ENCODE results near the gene KLHDC9. TPM values are rescaled to one million over a fixed set of nuclear protein-coding genes. Genes with fewer than 3 reads are reported as not detected.

Gene KLHDC9
- polyA plus RNA-seq, 2 donors: 1.8 to 2.5 TPM

GRCh38 chr1:161083748-161084596 is 14.2 kb upstream of the KLHDC9 start:
- Histone ChIP-seq H3K4me1 (ENCODE audit: control insufficient read depth in 2 of 2, insufficient read depth in 2 of 2, low read length in 1 of 2) (peaks cover 6 to 16% of the 10 kb centered on the region in 2 donors), H3K4me3 (ENCODE audit: low read depth in 1 of 2, low read length in 2 of 2) (peak overlapping the region; percentile 9 to 68), H3K27ac (ENCODE audit: low read depth in 2 of 2, low read length in 1 of 2) (peak overlapping the region; percentile 94 to 96), H3K9me3 (ENCODE audit: control insufficient read depth in 2 of 2, insufficient read depth in 1 of 2, low read depth in 1 of 2, low read length in 1 of 2) (no peaks in the 10 kb centered on the region), H3K27me3 (ENCODE audit: control insufficient read depth in 1 of 2, insufficient read depth in 2 of 2, low read length in 2 of 2) (no peaks in the 10 kb centered on the region), H3K36me3 (ENCODE audit: control insufficient read depth in 2 of 2, insufficient read depth in 2 of 2, low read length in 1 of 2) (peaks cover 0 to 7% of the 10 kb centered on the region in 2 donors)
- WGBS, 2 donors: 58 to 65% methylated on average over 10 of the region's 10 CpGs

GRCh38 chr1:161084597-161084988 is 13.6 kb upstream of the KLHDC9 start:
- Histone ChIP-seq H3K4me3 (ENCODE audit: low read depth in 1 of 2, low read length in 2 of 2) (peak overlapping the region; percentile 68 to 73), H3K27ac (ENCODE audit: low read depth in 2 of 2, low read length in 1 of 2) (peak overlapping the region; percentile 94 to 96), H3K36me3 (ENCODE audit: control insufficient read depth in 2 of 2, insufficient read depth in 2 of 2, low read length in 1 of 2) (peaks cover 0 to 4% of the 10 kb centered on the region in 2 donors), H3K27me3 (ENCODE audit: control insufficient read depth in 1 of 2, insufficient read depth in 2 of 2, low read length in 2 of 2) (no peaks in the 10 kb centered on the region), H3K4me1 (ENCODE audit: control insufficient read depth in 2 of 2, insufficient read depth in 2 of 2, low read length in 1 of 2) (peaks cover 3 to 14% of the 10 kb centered on the region in 2 donors), H3K9me3 (ENCODE audit: control insufficient read depth in 2 of 2, insufficient read depth in 1 of 2, low read depth in 1 of 2, low read length in 1 of 2) (no peaks in the 10 kb centered on the region)
- WGBS, 2 donors: 92% methylated on average over 1 of the region's 1 CpG

GRCh38 chr1:161085165-161085564 is 13.0 kb upstream of the KLHDC9 start:
- H3K27ac ChIP-seq (ENCODE audit: low read depth in 2 of 2, low read length in 1 of 2): peak overlapping the region; percentile 94 to 96
- peak overlapping the region; percentile 68 to 73 for H3K4me3 ChIP-seq (ENCODE audit: low read depth in 1 of 2, low read length in 2 of 2)
- H3K27me3 ChIP-seq (ENCODE audit: control insufficient read depth in 1 of 2, insufficient read depth in 2 of 2, low read length in 2 of 2): no peaks in the 10 kb centered on the region
- no peaks in the 10 kb centered on the region for H3K9me3 ChIP-seq (ENCODE audit: control insufficient read depth in 2 of 2, insufficient read depth in 1 of 2, low read depth in 1 of 2, low read length in 1 of 2)
- WGBS, 2 donors: 51 to 62% methylated on average over 2 of the region's 2 CpGs
- H3K4me1 ChIP-seq (ENCODE audit: control insufficient read depth in 2 of 2, insufficient read depth in 2 of 2, low read length in 1 of 2): peaks cover 0 to 13% of the 10 kb centered on the region in 2 donors
- H3K36me3 ChIP-seq (ENCODE audit: control insufficient read depth in 2 of 2, insufficient read depth in 2 of 2, low read length in 1 of 2): no peaks in the 10 kb centered on the region

- 51% methylated on average over 4 of the region's 4 CpGs for WGBS, 2 donors
- Histone ChIP-seq H3K4me3 (ENCODE audit: low read depth in 1 of 2, low read length in 2 of 2) (peak overlapping the region; percentile 68 to 73), H3K4me1 (ENCODE audit: control insufficient read depth in 2 of 2, insufficient read depth in 2 of 2, low read length in 1 of 2) (peaks cover 0 to 8% of the 10 kb centered on the region in 2 donors), H3K27me3 (ENCODE audit: control insufficient read depth in 1 of 2, insufficient read depth in 2 of 2, low read length in 2 of 2) (no peaks in the 10 kb centered on the region), H3K27ac (ENCODE audit: low read depth in 2 of 2, low read length in 1 of 2) (peak overlapping the region; percentile 94 to 96), H3K36me3 (ENCODE audit: control insufficient read depth in 2 of 2, insufficient read depth in 2 of 2, low read length in 1 of 2) (no peaks in the 10 kb centered on the region), H3K9me3 (ENCODE audit: control insufficient read depth in 2 of 2, insufficient read depth in 1 of 2, low read depth in 1 of 2, low read length in 1 of 2) (no peaks in the 10 kb centered on the region)
These were observed 11.7 kb upstream of the KLHDC9 start for GRCh38 chr1:161086457-161086856.

GRCh38 chr1:161088587-161089110 is 9.5 kb upstream of the KLHDC9 start:
- Histone ChIP-seq H3K4me1 (ENCODE audit: control insufficient read depth in 2 of 2, insufficient read depth in 2 of 2, low read length in 1 of 2) (peaks cover 0 to 23% of the 10 kb centered on the region in 2 donors), H3K36me3 (ENCODE audit: control insufficient read depth in 2 of 2, insufficient read depth in 2 of 2, low read length in 1 of 2) (no peaks in the 10 kb centered on the region), H3K27me3 (ENCODE audit: control insufficient read depth in 1 of 2, insufficient read depth in 2 of 2, low read length in 2 of 2) (no peaks in the 10 kb centered on the region), H3K4me3 (ENCODE audit: low read depth in 1 of 2, low read length in 2 of 2) (peak overlapping the region; percentile 68 to 73), H3K27ac (ENCODE audit: low read depth in 2 of 2, low read length in 1 of 2) (peak overlapping the region; percentile 94 to 96), H3K9me3 (ENCODE audit: control insufficient read depth in 2 of 2, insufficient read depth in 1 of 2, low read depth in 1 of 2, low read length in 1 of 2) (no peaks in the 10 kb centered on the region)
- WGBS, 2 donors: 54 to 61% methylated on average over 3 of the region's 3 CpGs

GRCh38 chr1:161089251-161089924 is 8.8 kb upstream of the KLHDC9 start, which contains the start of gene NECTIN4:
NECTIN4 (minus strand) TSS chr1:161089558; CDS start chr1:161089296, 262 bp downstream.
- Histone ChIP-seq H3K9me3 (ENCODE audit: control insufficient read depth in 2 of 2, insufficient read depth in 1 of 2, low read depth in 1 of 2, low read length in 1 of 2) (no peaks in the 10 kb centered on the region), H3K36me3 (ENCODE audit: control insufficient read depth in 2 of 2, insufficient read depth in 2 of 2, low read length in 1 of 2) (no peaks in the 10 kb centered on the region), H3K4me1 (ENCODE audit: control insufficient read depth in 2 of 2, insufficient read depth in 2 of 2, low read length in 1 of 2) (peaks cover 0 to 23% of the 10 kb centered on the region in 2 donors), H3K27me3 (ENCODE audit: control insufficient read depth in 1 of 2, insufficient read depth in 2 of 2, low read length in 2 of 2) (no peaks in the 10 kb centered on the region), H3K4me3 (ENCODE audit: low read depth in 1 of 2, low read length in 2 of 2) (peak within 1 kb of the TSS; percentile 68 to 73), H3K27ac (ENCODE audit: low read depth in 2 of 2, low read length in 1 of 2) (peak within 1 kb of the TSS; percentile 94 to 96)
- 35 to 47% methylated on average over 22 of the region's 22 CpGs for WGBS, 2 donors

GRCh38 chr1:161089938-161090337 is 8.2 kb upstream of the KLHDC9 start:
- peak overlapping the region; percentile 94 to 96 for H3K27ac ChIP-seq (ENCODE audit: low read depth in 2 of 2, low read length in 1 of 2)
- peak overlapping the region in 1 of 2 donors; percentile 68 for H3K4me3 ChIP-seq (ENCODE audit: low read depth in 1 of 2, low read length in 2 of 2)
- peaks cover 0 to 22% of the 10 kb centered on the region in 2 donors for H3K4me1 ChIP-seq (ENCODE audit: control insufficient read depth in 2 of 2, insufficient read depth in 2 of 2, low read length in 1 of 2)
- 89 to 94% methylated on average over 5 of the region's 5 CpGs for WGBS, 2 donors
- H3K27me3 ChIP-seq (ENCODE audit: control insufficient read depth in 1 of 2, insufficient read depth in 2 of 2, low read length in 2 of 2): no peaks in the 10 kb centered on the region
- no peaks in the 10 kb centered on the region for H3K36me3 ChIP-seq (ENCODE audit: control insufficient read depth in 2 of 2, insufficient read depth in 2 of 2, low read length in 1 of 2)
- no peaks in the 10 kb centered on the region for H3K9me3 ChIP-seq (ENCODE audit: control insufficient read depth in 2 of 2, insufficient read depth in 1 of 2, low read depth in 1 of 2, low read length in 1 of 2)

GRCh38 chr1:161090617-161091016 is 7.5 kb upstream of the KLHDC9 start:
- Histone ChIP-seq H3K27ac (ENCODE audit: low read depth in 2 of 2, low read length in 1 of 2) (peak overlapping the region in 1 of 2 donors; percentile 33), H3K27me3 (ENCODE audit: control insufficient read depth in 1 of 2, insufficient read depth in 2 of 2, low read length in 2 of 2) (no peaks in the 10 kb centered on the region), H3K4me3 (ENCODE audit: low read depth in 1 of 2, low read length in 2 of 2) (no peak overlapping the region), H3K9me3 (ENCODE audit: control insufficient read depth in 2 of 2, insufficient read depth in 1 of 2, low read depth in 1 of 2, low read length in 1 of 2) (no peaks in the 10 kb centered on the region), H3K36me3 (ENCODE audit: control insufficient read depth in 2 of 2, insufficient read depth in 2 of 2, low read length in 1 of 2) (no peaks in the 10 kb centered on the region), H3K4me1 (ENCODE audit: control insufficient read depth in 2 of 2, insufficient read depth in 2 of 2, low read length in 1 of 2) (peaks cover 0 to 24% of the 10 kb centered on the region in 2 donors)
- WGBS, 2 donors: 75 to 77% methylated on average over 3 of the region's 3 CpGs

GRCh38 chr1:161091093-161091492 is 7.1 kb upstream of the KLHDC9 start:
- peaks cover 0 to 27% of the 10 kb centered on the region in 2 donors for H3K4me1 ChIP-seq (ENCODE audit: control insufficient read depth in 2 of 2, insufficient read depth in 2 of 2, low read length in 1 of 2)
- H3K27me3 ChIP-seq (ENCODE audit: control insufficient read depth in 1 of 2, insufficient read depth in 2 of 2, low read length in 2 of 2): no peaks in the 10 kb centered on the region
- no peaks in the 10 kb centered on the region for H3K36me3 ChIP-seq (ENCODE audit: control insufficient read depth in 2 of 2, insufficient read depth in 2 of 2, low read length in 1 of 2)
- H3K4me3 ChIP-seq (ENCODE audit: low read depth in 1 of 2, low read length in 2 of 2): no peak overlapping the region
- H3K9me3 ChIP-seq (ENCODE audit: control insufficient read depth in 2 of 2, insufficient read depth in 1 of 2, low read depth in 1 of 2, low read length in 1 of 2): no peaks in the 10 kb centered on the region
- 87 to 89% methylated on average over 5 of the region's 5 CpGs for whole genome bisulfite sequencing, 2 donors
- H3K27ac ChIP-seq (ENCODE audit: low read depth in 2 of 2, low read length in 1 of 2): peak overlapping the region in 1 of 2 donors; percentile 89
